ENCODE data around the gene CCNI2. TPM values are rescaled to one million over a fixed set of nuclear protein-coding genes. Genes with fewer than 3 reads are reported as not detected.

CCNI2 gene
- total RNA-seq, 1 donor: 1.5 TPM

DNA sequence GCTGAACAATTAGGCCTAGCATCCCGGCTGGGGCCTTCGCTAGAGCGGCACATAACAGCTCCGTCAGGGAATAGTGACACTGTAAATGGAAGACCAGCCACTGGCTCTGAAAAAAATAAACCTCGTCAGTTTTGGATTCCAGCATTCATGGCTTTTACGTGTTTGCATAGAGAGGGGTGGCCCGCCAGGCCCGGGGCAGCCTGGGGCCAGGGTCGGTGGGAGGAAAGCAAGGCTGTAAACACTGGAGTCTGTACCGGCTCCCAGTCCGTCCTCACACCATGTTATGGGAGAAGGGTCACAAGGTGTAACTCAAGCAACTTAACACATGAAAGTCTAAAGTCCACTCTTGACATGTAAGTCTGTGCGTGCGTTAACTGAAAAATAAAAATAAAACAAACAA is 11.2 kb downstream of the CCNI2 start:
- H3K9me3 ChIP-seq (ENCODE audit: low read depth, low read length): no peaks in the 10 kb centered on the region
- H3K4me3 ChIP-seq (ENCODE audit: low read length): no peak overlapping the region
- H3K4me1 ChIP-seq (ENCODE audit: insufficient read depth, low read length): peaks cover 5% of the 10 kb centered on the region
- no peaks in the 10 kb centered on the region for H3K27me3 ChIP-seq (ENCODE audit: insufficient read depth, low read length)

DNA sequence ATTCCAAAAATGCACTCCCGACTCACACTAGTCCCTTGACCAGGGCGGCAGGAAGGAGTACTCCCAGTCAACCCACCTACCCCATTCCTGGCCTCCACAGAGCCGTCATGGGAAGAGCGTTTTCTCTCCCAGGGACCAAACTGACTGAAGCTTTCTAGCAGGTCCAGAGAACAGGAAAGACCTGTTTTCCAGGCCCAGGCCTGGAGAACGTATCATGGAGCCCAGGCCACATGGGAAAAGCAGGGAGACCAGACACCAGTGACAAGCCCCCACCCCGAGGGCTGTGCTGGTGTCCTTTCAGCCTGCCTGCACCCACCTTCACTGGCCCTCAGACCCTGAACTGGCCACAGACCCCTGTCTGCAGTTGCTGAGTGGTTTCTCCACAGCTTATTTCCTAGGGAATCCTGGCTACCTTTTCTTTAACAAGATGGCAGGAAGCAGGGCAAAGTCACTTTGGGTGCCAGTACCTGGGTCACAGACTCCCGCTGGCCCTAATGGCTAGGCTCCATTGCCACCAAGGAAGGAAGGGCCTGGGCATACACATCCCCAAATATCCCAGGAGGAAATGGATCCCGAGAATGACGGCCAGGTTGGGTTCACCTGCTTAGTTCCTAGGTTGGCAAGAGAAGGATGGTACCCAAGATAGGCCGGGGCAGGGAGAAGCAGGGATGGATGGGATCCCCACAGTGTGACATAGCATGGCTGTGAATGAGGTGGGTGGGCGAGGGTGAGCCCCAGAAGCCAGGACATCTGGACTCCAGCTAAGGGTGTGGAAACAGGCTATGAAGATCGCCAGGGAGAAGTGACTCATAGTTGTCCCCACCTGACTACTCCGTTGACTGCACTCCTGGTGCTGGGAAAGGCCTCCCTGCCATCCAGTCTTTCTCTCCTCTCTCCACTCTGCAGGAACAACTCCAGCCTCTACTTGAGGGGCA is 12.2 kb downstream of the CCNI2 start:
- H3K9me3 ChIP-seq (ENCODE audit: low read depth, low read length): no peaks in the 10 kb centered on the region
- H3K4me3 ChIP-seq (ENCODE audit: low read length): no peak overlapping the region
- no peaks in the 10 kb centered on the region for H3K27me3 ChIP-seq (ENCODE audit: insufficient read depth, low read length)
- peaks cover 5% of the 10 kb centered on the region for H3K4me1 ChIP-seq (ENCODE audit: insufficient read depth, low read length)

GRCh38 chr5:132760049-132760420 is 12.8 kb downstream of the CCNI2 start:
- Histone ChIP-seq H3K27me3 (ENCODE audit: insufficient read depth, low read length) (no peaks in the 10 kb centered on the region), H3K4me1 (ENCODE audit: insufficient read depth, low read length) (peaks cover 5% of the 10 kb centered on the region), H3K9me3 (ENCODE audit: low read depth, low read length) (no peaks in the 10 kb centered on the region), H3K4me3 (ENCODE audit: low read length) (no peak overlapping the region)

DNA sequence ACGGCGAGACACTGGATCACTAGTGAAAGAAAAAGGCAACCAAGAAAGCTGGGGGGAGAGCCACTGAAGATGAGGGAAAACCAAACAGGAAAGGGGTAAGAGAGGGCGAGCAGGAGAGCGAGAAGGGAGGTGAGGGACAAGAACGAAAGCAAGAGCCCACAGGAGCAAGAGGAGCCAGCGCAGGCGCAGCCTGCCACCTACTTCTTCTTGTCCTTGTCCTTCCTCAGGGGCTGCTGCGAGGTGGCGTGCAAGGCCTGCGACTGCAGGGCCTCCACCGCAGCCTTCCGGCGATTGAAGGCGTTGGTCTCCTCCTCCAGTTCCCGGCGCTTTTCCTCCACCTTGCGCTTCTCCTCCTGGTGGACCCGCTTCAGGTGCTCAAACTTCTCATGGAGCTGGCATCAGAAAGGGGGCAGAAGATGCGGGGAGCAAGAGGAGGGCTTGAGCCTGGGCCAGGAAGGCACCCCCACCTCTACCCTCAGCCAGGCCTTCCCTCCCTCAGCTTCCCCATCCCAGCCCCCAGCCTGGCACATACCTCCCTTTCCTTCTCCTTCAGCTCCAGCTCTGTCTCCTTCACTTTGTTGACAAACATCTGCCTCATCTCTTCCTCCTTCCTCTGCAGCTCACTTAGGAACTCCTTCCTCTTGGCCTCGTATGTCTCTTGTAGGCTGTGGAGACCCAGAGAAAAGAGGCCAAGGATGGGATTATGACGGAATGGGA is 13.5 kb downstream of the CCNI2 start:
- Histone ChIP-seq H3K4me3 (ENCODE audit: low read length) (no peak overlapping the region), H3K27me3 (ENCODE audit: insufficient read depth, low read length) (no peaks in the 10 kb centered on the region), H3K9me3 (ENCODE audit: low read depth, low read length) (no peaks in the 10 kb centered on the region), H3K4me1 (ENCODE audit: insufficient read depth, low read length) (peaks cover 5% of the 10 kb centered on the region)

GRCh38 chr5:132761321-132762240 is 14.4 kb downstream of the CCNI2 start:
- Histone ChIP-seq H3K9me3 (ENCODE audit: low read depth, low read length) (no peaks in the 10 kb centered on the region), H3K4me1 (ENCODE audit: insufficient read depth, low read length) (peaks cover 5% of the 10 kb centered on the region), H3K4me3 (ENCODE audit: low read length) (no peak overlapping the region), H3K27me3 (ENCODE audit: insufficient read depth, low read length) (no peaks in the 10 kb centered on the region)

DNA sequence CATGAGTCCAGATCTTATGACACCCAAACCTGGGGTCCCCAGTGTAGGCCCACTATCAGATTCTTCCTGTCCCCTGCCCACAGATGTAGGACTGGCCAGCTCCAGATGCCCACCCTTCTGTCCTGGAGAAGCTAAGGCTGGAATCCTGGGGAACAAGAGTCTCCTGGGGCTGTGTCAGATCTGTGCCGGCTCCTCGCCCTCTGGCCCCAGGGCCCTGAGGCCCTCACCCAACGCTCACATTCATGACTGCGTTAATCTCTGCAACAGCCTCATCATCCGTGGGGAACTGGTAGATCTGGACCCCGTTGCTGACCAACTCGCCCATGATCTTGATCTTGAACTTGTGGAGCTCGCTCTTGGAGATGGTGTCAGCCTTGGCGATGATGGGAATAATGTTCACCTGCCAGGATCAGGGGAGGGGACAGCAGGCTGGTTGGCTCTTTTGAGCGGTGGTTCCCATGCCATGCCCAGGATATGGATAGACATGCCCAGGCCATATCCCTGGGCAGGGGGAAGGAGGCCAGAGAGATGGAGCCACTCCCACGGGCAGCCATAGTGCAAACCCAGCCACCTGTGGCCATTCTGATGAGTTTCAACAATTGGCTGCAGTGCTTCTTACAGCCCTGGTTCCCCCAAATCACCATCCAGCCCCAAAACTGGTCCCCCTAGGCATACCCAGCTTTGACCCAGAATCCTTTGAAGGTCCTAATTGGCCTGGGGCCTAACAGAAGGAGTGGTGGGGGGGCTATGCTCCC is 15.2 kb downstream of the CCNI2 start:
- no peaks in the 10 kb centered on the region for H3K27me3 ChIP-seq (ENCODE audit: insufficient read depth, low read length)
- no peaks in the 10 kb centered on the region for H3K9me3 ChIP-seq (ENCODE audit: low read depth, low read length)
- H3K4me3 ChIP-seq (ENCODE audit: low read length): no peak overlapping the region
- peaks cover 5% of the 10 kb centered on the region for H3K4me1 ChIP-seq (ENCODE audit: insufficient read depth, low read length)

DNA sequence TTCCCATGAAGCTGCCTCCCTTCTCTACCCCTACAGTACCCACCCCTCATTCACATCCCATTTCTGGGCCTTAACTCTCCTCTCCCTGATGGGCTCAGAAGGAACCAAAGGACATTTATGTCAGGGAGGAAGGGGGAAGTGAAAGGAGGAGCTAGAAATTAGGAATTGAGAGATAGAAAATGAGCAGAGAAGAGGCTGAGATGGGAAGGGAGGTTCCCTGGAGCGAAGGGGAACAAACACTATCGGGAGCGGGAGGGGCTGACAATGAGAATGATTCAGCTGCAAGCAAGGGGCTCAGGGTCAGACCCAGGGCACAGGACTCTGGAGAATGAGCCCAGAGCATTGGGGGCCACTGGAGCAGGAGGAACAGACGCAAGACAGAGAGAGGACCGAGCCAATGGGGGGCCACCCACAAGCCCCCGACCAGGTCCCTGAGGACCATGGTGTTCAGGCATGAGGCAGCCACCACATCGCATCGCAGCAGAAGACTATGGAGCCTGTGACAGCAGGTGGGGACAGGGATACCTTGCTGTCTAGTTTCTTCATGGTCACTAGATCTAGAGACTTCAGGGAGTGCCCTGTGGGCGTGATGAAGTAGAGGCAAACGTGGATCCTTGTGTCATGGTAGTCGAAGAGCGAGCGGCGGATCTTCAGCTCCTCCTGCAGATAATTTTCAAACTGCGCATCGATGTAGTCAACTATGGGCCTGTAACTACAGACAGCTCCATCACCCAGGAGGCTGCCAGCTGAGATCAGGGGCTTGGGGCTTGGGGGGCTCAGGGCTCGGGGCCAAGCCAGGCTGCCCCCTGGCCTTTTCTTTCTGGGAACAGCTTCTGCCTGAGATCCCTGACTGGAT is 16.2 kb downstream of the CCNI2 start:
- Histone ChIP-seq H3K4me3 (ENCODE audit: low read length) (no peak overlapping the region), H3K27me3 (ENCODE audit: insufficient read depth, low read length) (no peaks in the 10 kb centered on the region), H3K9me3 (ENCODE audit: low read depth, low read length) (no peaks in the 10 kb centered on the region), H3K4me1 (ENCODE audit: insufficient read depth, low read length) (peaks cover 5% of the 10 kb centered on the region)

- Histone ChIP-seq H3K27me3 (ENCODE audit: insufficient read depth, low read length) (no peaks in the 10 kb centered on the region), H3K9me3 (ENCODE audit: low read depth, low read length) (no peaks in the 10 kb centered on the region), H3K4me3 (ENCODE audit: low read length) (no peak overlapping the region)
Measured at GRCh38 chr5:132764051-132764450, 16.8 kb downstream of the CCNI2 start.

GRCh38 chr5:132764671-132765238 is 17.5 kb downstream of the CCNI2 start:
- Histone ChIP-seq H3K4me1 (ENCODE audit: insufficient read depth, low read length) (peaks cover 5% of the 10 kb centered on the region), H3K27me3 (ENCODE audit: insufficient read depth, low read length) (no peaks in the 10 kb centered on the region), H3K4me3 (ENCODE audit: low read length) (no peak overlapping the region), H3K9me3 (ENCODE audit: low read depth, low read length) (no peaks in the 10 kb centered on the region)

More at GRCh38 chr5:132764051-132764450, 16.8 kb downstream of the CCNI2 start:
- H3K4me1 ChIP-seq (ENCODE audit: insufficient read depth, low read length): peaks cover 5% of the 10 kb centered on the region

DNA sequence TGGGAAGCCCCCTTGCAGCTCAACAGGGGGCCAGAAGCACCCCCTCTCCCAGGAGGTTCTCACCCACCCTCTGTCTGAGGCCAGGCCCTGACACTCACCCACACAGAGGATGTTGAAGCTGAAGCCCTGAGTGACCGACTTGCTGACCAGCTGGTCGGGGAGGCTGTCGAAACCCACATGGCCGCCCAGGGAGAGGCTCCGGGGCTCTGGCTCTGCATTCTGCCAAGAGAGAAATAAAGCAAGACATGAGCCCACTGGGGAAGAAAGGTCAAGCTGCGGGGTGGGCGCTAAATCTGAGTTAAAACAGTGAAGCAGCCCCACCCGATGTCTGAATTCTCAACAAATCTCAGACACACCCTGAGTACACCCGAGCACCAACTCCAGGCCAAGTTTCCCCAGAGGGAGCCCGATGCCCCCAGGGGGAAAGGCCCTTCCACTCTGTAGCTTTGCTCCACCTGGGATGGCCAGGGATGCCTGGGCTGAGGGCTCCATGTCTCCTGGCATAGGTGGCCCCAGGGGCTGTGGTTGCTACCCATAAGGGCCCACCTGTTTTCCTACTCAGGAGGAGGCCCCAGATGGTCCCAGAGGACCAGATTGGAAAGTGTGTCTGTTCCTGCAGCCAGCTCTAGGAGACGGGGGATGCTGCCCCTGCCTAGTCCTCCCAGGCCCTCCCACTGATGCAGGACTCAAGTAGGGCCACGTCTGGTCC is 18.2 kb downstream of the CCNI2 start:
- no peaks in the 10 kb centered on the region for H3K27me3 ChIP-seq (ENCODE audit: insufficient read depth, low read length)
- H3K4me3 ChIP-seq (ENCODE audit: low read length): no peak overlapping the region
- H3K9me3 ChIP-seq (ENCODE audit: low read depth, low read length): no peaks in the 10 kb centered on the region
- H3K4me1 ChIP-seq (ENCODE audit: insufficient read depth, low read length): peaks cover 5% of the 10 kb centered on the region

DNA sequence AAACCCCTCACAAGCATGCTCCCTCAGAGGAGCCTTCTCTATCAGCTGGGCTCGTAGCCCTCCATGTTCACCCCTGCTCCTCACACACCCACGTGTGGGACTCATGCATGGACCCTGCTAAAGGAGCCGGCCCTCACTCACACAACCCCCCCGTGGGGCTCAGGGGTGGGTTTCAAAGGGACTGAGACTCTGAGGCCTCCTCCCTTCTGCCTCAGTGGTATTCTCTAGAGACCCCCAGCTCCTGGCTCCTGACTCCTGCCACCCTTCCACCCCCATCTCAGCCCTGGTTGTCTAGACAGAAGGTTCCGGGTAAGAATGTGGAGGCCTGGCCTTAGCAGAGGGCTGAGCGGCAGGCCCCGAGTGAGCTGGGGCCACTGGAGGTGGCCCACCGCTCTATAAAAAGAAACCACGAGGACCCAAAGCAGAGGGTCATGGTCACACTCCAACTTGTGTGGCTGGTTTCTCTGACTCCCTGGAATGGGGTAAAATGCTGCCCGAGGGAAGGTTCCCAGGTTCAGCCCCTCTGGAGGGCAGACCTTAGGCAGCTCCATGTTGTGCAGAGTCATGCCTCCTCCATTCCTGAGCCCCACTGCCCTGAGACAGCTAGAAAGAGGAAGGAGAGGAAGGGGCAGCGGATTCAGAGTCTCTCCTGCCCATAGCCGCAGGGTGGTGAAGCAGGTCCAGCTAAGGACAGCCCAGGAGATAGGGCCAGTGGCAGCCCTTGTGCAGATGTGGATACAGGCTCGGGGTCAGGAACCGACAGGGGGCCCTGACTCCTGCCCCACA is 19.0 kb downstream of the CCNI2 start:
- Histone ChIP-seq H3K4me1 (ENCODE audit: insufficient read depth, low read length) (peaks cover 5% of the 10 kb centered on the region), H3K4me3 (ENCODE audit: low read length) (no peak overlapping the region), H3K9me3 (ENCODE audit: low read depth, low read length) (no peaks in the 10 kb centered on the region), H3K27me3 (ENCODE audit: insufficient read depth, low read length) (no peaks in the 10 kb centered on the region)

DNA sequence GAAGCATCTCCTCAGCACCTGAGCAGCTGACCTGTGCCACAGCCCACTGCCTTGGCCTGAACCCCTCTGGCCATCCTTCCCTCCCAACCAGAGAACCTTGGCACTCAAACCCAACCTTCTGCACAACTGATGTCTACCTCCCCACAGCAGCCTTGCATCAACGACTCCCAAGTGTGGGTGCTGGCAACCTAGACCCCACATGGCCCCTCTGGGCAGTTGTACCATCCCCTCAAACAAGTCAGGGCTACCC is 19.5 kb downstream of the CCNI2 start:
- Histone ChIP-seq H3K27me3 (ENCODE audit: insufficient read depth, low read length) (no peaks in the 10 kb centered on the region), H3K4me3 (ENCODE audit: low read length) (no peak overlapping the region), H3K4me1 (ENCODE audit: insufficient read depth, low read length) (peaks cover 5% of the 10 kb centered on the region), H3K9me3 (ENCODE audit: low read depth, low read length) (no peaks in the 10 kb centered on the region)
